Stimulated activated CD8-positive, alpha-beta memory T cell treated with anti-CD3 and anti-CD28 coated beads, Interleukin-4, amount 100 ng/mL, for 48 hours (primary cell): ENCODE results near the gene NSD2.
"Not testable (repeated sequence)": the region's sequence is repeated elsewhere in the genome, so short reads cannot be mapped to it uniquely, and the experiment has no call there.

Source experiments
- DNase-seq: peaks from one replicate; pipeline ENCODE4 v3.0.0-alpha.2; 2020

NSD2 gene

DNA sequence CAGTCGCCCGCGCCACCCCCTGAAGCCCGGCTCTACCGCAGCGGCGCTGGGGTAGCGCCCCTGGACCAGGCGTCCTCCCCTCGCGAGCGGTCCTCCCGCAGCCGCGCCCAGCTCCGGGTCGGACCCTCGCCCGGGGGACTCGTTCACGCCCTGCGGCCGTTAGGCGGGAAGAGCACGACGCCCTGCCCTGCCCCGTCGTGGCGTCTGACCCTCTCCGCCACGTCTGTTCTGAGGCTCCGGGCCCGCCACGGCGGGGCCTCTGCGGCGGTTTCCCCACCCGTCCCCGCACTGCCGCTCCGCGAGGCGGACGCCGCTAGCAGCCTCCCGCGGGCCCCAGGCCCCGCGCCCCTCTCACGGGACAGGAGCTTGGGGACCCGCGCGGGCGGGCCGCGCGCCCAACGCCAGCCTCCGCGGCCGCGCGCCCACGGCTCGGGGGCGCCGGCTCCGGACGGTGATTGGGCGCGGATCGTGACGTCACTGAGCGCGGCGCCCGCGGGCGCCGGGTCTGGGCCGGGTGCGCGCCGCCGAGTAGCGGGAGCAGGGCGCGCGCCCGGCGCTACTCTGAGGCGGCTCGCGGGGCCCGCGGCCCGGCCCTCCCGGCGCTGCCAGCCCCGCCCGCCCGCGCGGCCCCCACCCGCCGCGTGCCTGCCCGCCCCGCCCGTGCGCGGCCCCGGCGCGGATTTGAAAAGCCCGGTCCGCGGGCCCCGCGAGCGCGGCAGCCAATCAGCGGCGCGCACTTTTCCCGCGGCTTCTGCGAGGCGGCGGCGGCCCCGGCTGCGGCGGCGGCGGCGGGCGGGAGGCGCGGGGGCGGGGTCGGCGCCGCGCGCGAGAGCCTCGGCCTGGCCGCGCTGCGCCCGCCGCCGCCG, at the start of gene NSD2:
NSD2 (plus strand) TSS at position 816 of the 866 bp plus-strand sequence. CDS start 29,262 bp downstream, outside the sequence.
- DNase-seq = peak; percentile 93

DNA sequence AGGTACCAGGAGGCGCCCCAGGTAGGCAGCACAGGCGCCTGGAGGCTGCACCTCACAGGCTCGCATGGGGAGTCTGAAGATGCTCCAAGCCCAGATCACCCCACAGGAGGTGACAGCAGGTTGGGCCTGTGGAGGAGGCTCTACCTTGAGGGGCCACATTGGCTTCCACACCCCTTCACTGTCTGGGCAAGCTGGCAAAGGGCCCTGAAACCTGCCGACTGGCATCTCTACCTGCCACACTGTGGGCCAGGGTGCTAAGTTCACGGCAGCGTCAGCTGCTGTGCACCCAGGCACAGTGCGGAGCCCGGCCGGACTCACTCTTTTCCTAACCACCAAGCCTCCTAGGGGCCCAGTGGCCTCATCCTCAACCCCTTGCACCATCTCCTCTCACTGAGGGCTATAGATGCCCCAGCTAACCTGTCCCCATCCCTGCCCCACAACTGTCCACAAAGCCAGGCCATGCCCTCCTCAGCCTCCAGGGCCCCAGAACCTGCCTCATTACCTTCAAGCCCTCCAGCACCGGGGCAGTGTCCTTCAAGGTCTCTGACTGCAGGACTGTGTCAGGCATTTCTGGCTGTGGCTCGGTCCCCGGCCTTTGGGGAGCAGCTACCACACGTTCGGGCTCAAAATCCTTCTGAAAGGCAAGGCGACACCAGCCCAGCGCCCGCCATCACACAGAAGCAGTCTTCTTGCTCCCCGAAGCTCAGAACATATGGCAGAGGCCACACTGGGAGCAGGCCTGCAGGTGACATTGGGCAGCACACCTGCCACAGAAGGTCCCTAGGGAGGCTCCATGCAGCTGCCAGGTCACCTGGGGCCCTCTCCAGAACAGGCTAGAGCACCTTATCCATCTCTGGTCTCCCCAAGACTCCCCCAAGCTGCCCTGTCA, 49.3 kb upstream of the NSD2 start:
- DNase-seq = no peak

DNA sequence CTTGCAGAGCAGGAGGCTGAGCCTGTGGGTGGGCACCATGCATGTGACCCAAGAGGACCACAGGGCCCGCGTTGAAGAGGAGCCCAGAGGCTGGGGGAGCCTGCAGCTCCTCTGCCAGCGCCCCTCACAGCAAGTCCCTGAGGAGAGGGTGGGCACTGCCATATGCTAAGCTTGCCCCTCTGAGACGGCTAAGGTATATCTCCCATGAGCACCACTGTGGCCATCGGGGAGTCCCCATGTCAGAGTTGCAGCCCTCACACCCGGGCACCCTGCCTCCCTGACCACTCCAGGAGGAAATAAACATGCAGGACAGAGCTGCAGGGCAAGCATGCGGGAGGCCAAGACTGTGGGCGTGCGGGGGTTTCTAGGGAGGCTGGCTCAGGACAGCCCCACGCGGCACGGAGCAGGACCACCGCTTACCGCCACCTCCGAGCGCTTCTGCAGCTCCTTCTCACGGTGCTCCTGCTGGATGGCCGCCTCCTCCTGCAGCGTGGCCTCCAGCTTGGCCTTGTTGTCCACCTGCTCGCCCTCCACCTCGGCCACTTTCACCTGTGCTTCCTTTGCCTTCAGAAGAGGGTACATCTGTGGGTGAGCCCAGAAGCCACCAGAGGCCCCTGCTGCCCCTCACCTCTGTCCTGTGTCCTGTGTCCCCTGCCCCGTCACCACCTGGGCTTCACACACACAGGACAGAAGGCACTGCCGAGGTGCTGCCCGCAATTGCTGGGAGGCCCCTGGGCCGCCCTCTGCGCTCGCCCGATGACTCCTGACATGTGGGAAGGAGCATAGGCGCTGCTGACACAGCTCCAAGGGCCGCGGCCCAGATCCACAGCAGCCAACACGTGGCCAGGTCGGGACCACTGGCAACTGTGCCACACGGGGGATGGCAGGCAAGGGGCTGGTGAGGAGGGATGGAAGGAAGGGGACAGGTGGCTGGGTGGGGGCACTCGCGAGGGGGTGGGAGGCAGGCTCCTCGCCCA, 48.3 kb upstream of the NSD2 start:
- no peak for DNase-seq

DNA sequence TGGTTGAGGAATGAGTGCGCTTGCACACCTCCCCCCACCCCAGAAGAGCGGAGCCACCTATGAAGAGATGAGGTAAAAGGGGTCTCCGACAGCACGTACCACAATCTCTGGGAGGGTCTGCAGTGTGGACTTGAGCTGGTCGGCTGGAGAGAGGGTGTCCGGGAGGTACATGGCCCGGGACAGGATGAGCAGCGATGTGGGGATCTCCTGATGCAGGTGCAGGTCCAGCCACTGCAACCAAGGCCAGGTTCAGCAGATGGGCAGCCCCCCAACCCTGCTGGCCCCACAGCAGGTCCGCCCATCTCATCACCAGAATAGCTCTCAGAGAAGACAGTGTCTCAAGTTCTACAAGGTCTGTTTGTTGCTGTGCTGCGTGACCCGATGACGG, 47.7 kb upstream of the NSD2 start:
- no peak for DNase-seq

DNA sequence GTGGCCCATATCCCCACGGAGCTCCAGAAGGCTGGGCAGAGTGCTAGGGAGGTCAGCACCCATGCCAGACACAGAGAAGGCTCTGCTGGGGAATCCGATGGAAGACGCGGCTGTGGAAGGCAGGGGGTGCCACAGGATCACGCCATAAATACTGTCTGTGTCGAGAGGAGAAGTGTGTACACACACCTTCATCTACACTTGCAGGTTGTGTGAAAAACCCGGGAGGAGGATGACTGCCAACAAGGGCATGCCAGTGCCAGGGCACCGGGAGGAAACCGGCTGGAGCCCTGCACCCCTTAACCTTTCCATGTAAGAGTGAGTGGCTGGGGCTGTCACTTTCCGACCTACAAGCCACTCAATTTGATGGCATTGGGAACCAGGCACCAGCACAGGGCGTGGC, 46.4 kb upstream of the NSD2 start:
- DNase-seq = no peak

DNA sequence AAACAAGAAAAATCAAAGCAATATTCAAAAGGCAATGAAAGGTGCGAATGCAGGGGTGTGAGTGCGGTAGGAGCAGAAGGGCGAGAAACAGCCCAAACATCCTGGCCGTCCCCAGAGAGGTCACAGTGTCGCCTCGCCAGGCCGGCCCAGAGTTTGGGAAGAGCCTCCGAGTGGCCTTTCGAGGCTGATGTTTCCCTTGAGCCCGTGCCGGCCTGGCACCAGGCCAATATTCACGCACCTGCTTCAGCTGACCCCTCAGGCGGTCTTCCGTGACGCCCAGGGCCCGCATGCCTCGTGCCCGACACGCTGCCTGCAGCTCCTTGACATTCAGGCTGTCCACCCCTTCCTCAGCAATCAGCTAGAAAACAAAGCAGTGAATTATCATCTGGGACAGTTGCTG, 45.9 kb upstream of the NSD2 start:
- DNase-seq = no peak

DNA sequence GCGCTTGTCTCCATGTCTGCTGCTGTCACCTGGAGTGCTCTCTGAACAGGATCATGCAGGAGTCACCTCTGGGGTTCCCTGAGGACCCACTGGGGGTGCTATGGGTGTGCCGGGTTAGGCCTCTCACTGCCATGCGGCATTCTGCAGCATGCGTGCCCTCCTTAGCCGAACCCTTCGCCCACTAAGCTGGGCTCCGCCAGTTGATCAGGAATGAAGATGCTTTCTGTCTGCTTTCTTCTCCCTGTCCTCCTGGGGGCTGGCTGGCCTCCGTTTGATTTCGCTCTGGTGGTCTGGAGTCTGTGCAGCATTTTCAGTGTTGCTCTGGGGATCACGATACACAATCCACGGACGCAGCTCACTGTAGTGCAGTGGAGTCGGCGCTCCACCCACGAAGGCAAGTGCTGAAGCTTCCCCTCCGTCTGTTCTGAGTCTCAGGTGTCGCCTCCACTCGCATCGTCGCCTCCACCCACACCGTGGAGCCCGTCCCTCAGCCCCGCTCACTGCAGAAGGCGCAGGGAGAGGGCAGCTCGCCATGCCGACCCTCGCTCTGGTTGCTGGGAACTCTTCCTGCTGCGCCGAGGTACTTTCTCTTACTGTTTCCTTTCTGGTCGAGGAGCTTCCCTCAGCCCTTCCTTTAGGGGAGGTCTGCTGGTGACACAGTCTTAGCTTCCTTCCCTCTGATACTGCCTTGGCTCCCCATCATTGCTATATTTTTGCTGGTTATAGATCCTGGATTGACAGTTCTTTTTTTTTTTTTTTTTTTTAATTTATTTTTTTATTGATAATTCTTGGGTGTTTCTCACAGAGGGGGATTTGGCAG, 44.5 kb upstream of the NSD2 start:
- DNase-seq = no peak

DNA sequence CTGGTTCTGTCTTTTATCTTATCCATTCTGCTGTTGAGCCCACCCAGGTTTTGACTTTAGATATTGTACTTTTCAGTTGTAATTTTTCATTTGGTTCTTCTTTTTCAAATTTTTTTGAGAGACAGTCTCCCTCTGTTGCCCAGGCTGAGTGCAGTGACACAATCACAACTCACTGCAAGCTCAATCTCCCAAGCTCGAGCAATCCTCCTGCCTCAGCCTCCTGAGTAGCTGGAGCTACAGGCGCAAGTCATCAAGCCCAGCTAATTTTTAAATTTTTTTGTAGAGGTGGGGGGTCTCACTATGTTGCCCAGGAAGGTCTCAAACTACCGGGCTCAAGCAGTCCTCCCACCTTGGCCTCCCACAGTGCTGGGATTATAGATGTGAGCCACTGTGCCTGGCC, 41.0 kb upstream of the NSD2 start:
- no peak for DNase-seq

DNA sequence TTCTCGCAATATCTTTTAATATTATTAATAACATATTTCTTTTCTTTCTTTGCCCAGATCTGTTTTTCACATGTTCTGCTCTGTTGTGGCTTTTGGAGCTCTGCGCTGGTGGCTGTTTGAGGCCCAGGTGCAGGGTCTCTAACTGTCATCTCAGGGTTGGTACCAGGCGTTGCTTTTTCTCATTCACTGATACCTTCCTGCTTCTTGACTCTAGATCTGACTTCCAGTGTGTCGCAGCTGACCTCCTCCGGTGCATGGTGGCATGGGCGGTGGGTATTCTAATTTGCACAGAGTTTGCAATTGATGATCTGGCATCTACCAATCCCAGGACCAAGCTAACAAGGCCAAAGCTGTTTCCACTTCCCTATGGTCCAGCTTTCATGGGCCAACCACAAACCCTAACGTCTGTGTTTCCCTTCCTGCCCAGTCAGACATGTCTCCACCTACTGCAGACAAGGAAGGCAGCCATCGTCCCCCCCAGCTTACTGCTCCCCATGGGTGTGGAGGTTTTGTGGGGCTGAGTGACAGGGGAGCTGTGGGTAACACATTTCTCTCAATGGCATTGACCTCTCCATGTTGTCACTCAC, 40.5 kb upstream of the NSD2 start:
- DNase-seq = no peak

DNA sequence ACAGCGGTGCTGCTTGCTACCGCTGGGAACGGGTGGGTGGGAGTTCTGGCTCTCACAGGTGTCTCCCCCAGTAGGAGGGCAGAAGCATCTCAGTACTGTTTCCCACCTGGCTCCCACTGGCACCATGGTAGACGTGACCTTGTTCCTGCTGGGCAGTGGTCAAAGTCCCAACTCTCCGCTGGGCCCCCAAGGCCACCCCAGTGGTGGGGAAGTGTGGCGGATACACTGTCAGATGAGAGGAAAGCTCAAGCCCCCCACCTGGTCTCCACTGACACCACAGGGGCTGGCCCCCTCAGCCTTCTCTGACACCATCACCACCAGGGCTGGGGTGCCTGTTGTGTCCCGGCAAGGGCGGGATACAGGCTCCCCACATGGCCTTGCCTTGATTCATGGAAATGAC, 39.9 kb upstream of the NSD2 start:
- DNase-seq = no peak

DNA sequence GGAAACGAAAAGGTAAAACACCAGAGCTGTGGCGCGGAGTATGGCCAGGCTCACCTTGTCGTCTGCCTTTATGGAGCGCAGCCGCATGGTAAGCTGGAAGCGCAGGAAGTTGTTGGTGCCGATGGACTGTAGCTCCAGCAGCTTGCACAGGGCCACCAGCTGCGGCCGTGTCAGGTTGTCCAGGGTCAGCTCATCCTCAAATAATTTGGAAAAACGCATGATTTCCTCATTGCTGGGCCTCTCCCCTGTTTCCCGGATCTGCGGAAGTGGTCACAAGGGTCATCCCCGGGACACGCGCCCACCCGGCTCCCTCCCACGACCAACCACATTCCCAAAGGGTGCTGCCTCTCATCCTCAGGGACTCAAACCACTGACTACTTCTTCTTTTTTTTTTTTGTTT, 38.5 kb upstream of the NSD2 start:
- no peak for DNase-seq

DNA sequence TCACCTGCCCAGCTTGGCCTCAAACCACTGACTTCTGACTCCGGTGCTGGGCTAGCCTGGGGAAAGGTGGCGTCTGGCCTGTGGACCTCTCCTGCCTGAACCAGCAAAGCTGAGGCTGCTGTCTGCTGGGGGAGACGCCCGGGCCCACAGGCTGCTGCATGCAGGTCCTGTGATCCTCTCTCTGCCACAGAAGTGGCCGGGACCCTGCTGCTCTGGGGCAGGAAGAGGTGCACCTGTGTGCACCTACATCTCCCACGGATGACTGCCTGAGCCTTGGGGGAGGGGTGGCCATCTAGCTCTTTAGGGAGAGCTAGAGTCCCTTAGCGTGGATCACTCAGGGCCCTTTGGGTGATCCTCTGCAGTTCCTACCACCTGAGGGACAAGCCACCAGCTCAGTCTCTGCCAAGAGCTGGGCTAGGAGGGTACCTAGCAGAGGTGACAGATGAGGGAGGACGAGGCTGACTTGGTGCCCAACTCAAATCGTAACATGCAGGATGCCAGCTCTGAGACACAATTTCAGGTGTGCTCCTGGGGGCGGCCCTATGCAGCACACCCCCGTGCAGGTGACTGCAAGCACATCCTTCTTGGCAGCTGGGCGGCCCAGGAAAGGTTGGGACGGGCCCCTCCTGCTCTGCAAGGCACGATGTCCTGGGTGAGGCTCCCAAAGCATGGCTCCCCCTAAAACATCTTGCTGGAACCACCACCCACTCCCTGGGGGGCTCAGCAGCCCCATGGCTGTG, 37.7 kb upstream of the NSD2 start:
- DNase-seq = no peak

DNA sequence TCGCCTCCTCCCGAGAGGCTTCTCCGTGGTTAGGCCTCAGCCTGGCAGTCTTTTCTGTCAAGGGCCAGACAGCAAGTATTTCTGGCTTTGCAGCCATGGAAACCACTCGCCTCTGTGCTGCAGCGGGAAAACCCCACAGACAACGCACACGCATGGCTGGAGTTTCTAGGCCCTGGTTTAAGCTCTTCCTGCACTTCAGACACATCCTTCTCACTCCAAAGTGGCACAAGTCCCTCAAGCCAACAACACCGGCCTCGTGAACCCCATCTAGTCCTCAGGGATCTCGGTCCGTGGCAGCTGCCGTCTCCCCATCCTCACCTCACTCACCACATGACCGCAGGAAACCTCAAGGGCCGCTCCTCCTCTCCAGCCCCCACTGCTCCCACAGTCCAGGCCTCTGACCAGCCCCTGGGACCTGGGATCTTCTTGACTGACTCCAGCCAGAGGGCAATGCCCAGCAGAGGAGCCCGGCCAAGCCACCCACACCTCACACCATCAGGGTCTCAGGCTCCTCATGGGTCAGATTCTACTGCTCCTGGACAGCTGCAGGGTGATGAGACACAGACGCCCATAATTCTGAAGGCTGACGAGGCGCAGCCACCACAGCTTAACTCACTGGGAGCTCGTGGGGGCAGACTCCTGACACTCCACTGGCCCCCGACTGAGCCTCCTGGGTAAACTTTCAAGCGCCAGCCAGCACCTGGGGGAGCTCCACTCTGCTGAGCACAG, 37.0 kb upstream of the NSD2 start:
- DNase-seq = no peak

DNA sequence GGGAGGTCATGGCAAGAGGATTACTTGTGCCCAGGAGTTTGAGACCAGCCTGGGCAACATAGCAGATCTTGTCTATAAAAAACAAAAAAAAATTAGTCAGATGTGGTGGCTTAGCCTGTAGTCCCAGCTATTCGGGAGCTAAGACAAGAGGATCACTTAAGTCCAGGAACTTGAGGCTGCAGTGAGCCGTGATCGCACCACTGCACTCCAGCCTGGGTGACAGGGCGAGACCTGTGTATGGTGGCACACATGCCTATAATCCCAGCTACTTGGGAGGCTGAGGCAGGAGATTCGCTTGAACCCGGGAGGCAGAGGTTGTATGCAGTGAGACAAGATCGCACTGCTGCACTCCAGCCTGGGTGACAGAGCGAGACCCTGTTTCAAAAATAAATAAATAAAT, 35.4 kb upstream of the NSD2 start:
- not testable (repeated sequence) for DNase-seq

DNA sequence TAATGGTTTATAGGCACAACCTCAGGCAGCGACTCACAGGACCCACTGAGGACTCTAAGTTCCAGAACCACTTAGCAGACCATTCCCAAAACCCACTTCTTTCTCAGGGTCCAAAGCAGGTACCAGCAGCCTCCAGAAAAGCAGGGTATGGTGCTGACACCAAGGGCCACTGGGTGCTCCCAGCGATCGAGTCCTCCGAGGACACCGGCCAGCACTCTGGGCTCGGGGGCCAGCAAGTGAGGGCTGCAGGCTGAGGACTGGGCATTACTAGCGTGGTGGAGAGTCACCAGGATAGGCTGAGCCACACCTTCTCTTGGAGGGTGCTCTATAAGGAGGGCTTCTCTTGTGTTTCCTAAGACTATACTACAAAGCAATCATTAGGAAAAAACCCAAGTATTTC, 34.5 kb upstream of the NSD2 start:
- no peak for DNase-seq

DNA sequence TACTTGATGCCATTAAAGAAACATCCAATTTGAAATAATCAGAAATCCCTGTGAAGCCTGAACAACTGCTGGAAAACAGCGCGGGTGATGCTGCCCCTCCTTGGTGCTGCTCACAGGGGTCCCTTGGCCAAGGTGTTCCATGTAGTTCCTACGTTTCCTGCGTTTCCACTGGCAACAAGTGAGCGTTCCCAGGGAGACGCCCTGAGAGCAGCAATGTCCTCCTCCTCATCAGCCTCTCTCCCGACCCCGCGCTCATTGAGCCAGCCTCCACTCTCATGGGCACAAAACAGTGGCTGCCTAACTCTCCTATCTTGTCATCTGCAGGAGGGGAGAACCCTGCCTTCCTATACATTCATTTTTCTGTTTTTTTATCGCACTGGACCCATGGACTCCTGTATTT, 34.1 kb upstream of the NSD2 start:
- DNase-seq = no peak

DNA sequence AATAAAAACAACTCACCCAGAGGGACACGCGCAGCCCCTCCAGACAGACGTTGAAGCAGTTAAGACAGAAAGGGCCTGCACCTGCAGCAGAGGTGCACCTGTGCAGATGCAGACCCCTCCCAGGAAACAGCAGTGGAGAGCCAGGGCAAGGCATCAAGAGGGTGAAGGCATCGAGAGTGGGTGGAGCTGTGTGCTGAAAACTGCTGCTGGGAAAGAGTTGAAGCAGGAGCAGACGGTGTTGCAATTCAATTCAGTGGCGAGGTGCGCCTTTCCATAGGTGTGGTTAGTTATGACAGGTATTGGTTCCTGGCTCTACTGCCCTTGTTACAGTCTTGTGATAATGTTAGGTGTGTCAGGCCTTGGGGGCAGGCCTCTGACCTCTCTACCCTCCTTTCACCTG, 31.9 kb upstream of the NSD2 start:
- no peak for DNase-seq

DNA sequence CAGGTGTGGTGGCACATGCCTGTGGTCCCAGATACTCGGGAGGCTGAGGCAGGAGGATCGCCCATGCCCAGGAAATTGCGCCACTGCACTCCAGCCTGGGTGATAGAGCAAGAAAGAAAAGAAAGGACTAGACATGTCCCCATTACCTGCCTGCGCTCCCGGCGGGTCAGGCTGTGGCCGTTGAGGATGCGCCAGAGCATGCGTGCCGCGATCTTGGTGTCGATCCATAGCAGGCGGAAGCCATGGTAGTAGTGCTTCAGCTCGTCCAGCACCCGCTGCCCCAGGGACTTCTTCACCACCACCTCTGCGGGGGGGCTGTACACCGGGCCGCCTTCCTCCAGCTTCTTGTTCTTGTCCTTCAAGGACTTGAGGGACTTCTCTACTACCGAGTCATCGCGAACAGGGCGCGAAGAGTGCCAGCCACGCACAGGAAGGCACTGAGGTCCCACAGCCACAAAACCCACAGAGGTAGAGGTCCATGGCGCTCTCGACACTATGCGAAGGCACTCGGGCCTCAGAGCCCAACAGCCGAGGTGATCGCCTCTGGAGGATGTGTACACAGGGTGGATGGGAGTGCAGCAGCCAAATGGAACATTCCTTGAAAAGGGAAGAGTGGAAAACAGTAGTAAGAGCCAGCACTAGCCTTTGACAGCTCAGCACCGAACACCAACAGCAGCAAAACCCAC, 29.8 kb upstream of the NSD2 start:
- DNase-seq = no peak

DNA sequence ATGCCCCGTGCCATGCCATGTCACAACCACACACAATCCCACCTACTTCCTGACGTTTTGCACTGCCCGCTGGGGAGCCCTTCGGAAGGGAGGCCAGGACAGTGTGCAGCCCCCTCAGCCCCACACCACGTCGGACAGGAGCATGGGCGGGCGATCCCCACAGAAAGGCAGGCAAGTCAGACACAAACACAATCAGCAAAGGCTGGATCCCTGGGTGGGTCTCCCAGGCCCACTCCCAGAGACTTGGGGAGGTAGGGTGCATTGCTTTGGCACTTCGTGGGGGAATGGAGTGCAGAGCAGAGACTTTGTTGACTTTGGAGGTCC, 29.3 kb upstream of the NSD2 start:
- no peak for DNase-seq
